Measurements from ENCODE around the gene PDZRN3. TPM values are rescaled to one million over a fixed set of nuclear protein-coding genes. Genes with fewer than 3 reads are reported as not detected.

Gene PDZRN3
- total RNA-seq, 2 experiments from 2014 or later = not detected

DNA sequence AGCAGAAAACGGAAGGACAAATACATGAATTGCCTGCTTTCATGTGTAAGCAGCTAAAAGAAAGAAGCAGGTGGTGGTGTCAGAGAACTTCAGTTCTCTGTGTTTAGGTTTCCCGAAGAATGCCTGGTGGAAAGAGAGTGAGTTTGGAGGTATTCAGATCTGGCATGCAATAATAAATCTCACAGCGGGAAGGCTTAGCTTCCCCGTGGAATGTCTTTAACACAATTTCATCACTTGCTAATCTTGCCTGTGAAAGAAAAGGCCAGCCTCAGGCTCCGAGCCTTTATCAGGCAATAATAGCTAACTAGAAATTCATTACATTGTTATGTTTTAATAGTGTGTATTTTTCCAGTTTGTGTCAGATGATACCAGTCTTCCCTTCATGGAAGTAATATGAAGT, 220.3 kb downstream of the PDZRN3 start:
- no peaks in the 10 kb centered on the region for H3K4me1 Mint-ChIP-seq (ENCODE audit: low read depth)
- no peaks in the 10 kb centered on the region for H3K27me3 Mint-ChIP-seq
- no peak for ATAC-seq
- no peak for DNase-seq
- H3K4me3 Mint-ChIP-seq = no peak overlapping the region
- H3K36me3 Mint-ChIP-seq (ENCODE audit: low read depth) = no peaks in the 10 kb centered on the region
- H3K27ac Mint-ChIP-seq = no peak overlapping the region
- no peaks in the 10 kb centered on the region for H3K9me3 Mint-ChIP-seq
- TF ChIP-seq, protein P1, sequence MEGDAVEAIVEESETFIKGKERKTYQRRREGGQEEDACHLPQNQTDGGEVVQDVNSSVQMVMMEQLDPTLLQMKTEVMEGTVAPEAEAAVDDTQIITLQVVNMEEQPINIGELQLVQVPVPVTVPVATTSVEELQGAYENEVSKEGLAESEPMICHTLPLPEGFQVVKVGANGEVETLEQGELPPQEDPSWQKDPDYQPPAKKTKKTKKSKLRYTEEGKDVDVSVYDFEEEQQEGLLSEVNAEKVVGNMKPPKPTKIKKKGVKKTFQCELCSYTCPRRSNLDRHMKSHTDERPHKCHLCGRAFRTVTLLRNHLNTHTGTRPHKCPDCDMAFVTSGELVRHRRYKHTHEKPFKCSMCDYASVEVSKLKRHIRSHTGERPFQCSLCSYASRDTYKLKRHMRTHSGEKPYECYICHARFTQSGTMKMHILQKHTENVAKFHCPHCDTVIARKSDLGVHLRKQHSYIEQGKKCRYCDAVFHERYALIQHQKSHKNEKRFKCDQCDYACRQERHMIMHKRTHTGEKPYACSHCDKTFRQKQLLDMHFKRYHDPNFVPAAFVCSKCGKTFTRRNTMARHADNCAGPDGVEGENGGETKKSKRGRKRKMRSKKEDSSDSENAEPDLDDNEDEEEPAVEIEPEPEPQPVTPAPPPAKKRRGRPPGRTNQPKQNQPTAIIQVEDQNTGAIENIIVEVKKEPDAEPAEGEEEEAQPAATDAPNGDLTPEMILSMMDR (IDR thresholded peaks at IDR 0.05) = no peak
- ChIA-PET POLR2A (no interaction called here), CTCF (no interaction called here)
- intact Hi-C loops (cut with micrococcal nuclease) = no loop called here

DNA sequence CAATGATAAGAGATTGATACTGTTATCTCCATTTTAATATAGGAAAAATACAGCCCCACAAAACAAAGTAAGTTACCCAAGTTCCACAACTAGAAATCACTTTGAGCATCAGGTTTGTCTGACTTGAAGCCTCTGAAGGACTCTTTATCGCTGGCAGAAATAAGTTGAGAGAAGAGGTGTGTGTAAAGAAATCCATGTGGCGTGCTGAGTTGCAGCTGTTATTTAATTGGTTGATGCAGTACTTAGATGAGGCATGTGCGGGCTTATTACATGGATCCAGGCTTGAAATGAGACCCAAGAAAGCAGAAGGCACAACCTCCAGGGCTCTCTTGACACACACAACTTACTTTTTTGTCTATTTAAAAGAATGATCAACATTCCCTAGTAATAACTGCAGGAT, 221.3 kb downstream of the PDZRN3 start:
- DNase-seq (no peak), ATAC-seq (no peak)
- no peak overlapping the region for H3K4me3 Mint-ChIP-seq
- H3K4me1 Mint-ChIP-seq (ENCODE audit: low read depth) = no peaks in the 10 kb centered on the region
- TF ChIP-seq, protein P1 (IDR thresholded peaks at IDR 0.05) = no peak
- H3K9me3 Mint-ChIP-seq = no peaks in the 10 kb centered on the region
- no peaks in the 10 kb centered on the region for H3K27me3 Mint-ChIP-seq
- ChIA-PET CTCF (no interaction called here), POLR2A (no interaction called here)
- intact Hi-C loops (cut with micrococcal nuclease) = no loop called here
- H3K36me3 Mint-ChIP-seq (ENCODE audit: low read depth) = no peaks in the 10 kb centered on the region
- H3K27ac Mint-ChIP-seq = no peak overlapping the region

DNA sequence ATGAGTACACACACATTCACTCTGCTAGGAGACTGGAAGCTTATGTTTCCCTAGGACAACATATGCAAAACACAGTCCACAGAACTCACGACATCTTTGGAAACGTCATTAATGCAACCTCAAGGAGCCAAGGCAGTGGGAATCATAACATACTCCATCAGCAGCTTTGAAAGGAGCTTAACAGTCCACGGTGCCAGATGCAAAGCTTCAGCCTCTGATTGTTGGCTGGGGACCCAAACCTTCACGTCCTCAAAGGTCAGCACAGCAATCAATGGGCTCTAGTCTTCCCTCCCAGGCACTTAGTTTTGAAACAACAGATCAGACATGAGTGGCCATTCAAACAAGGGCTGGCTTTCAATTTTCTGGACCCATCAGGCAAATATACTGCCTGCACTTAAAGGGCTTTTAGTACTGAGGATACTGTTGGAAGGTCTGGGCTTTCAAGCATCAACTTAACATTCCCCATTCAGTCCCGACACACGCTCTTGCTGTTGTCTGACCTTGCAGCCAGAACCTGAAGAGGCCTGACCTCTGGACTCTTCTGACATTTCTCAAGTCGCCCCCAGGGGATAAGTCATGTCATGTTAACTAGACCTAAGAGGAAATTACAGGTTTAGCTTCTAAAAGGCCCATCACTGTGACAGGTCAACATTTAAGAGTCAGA, 223.0 kb downstream of the PDZRN3 start:
- TF ChIP-seq, protein P1 (IDR thresholded peaks at IDR 0.05) = no peak
- Mint-ChIP-seq H3K4me3 (no peak overlapping the region), H3K27me3 (no peaks in the 10 kb centered on the region), H3K9me3 (no peaks in the 10 kb centered on the region), H3K36me3 (ENCODE audit: low read depth) (no peaks in the 10 kb centered on the region), H3K27ac (no peak overlapping the region), H3K4me1 (ENCODE audit: low read depth) (no peaks in the 10 kb centered on the region)
- intact Hi-C loops (cut with micrococcal nuclease) = no loop called here
- ChIA-PET POLR2A (no interaction called here), CTCF (interaction anchor here (1.0 kb wide), 1 partner anchor 300 kb away, joined by 3 read pairs; no protein-coding TSS in a partner anchor)
- DNase-seq = no peak
- no peak for ATAC-seq

DNA sequence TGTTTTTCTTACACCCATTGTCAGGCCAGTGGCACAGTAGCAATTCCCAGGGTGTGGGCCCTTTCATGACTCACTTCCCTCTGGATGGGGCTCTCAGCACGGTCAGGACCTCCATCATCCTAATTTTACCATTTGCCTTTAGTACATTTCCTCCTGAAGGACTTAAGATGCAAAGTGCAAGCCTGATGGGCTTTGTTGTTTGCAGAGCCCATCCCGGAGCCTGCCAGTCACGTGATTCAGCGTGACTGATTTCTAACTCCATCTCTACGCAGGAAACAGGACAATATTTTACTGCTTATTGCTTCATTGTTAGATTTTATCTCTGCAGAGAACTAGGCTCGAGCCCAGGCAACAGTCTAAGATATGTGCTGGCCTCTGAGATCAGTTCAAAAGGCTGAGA, 223.7 kb downstream of the PDZRN3 start:
- no peaks in the 10 kb centered on the region for H3K4me1 Mint-ChIP-seq (ENCODE audit: low read depth)
- H3K27ac Mint-ChIP-seq = no peak overlapping the region
- H3K36me3 Mint-ChIP-seq (ENCODE audit: low read depth) = no peaks in the 10 kb centered on the region
- intact Hi-C loops (cut with micrococcal nuclease) = no loop called here
- ATAC-seq (no peak), DNase-seq (no peak)
- no peaks in the 10 kb centered on the region for H3K9me3 Mint-ChIP-seq
- H3K27me3 Mint-ChIP-seq = no peaks in the 10 kb centered on the region
- CTCF ChIA-PET = no interaction called here
- TF ChIP-seq, protein P1 (IDR thresholded peaks at IDR 0.05) = no peak
- no peak overlapping the region for H3K4me3 Mint-ChIP-seq
- POLR2A ChIA-PET = no interaction called here

DNA sequence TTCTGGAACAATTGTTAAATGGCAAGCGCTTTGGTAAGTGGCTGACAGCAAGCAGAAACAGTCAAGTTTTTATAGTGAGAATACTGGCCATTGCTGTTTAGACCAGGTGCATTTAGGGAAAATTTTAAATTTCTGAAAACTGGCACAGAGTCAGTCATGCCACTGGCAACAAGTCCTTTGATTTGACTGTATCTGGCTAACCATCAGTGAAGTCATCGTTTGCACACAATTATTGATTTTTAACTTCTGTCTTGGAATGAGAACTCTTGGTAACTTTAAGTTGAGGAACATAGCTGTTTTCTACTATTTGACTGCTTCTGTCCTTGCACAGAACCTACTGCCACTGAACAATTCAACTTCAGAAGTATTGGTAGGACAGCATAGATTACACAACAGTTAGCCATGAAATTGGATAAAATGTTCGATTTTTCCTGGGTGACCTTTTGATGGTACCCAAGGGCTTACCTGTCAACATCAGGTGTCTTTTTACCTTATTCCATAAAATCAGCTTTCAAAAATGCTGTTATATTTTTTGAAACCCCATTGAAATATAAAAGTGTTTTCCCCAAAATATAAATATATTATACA, 225.0 kb downstream of the PDZRN3 start:
- POLR2A ChIA-PET = no interaction called here
- intact Hi-C loops (cut with micrococcal nuclease) = no loop called here
- Mint-ChIP-seq H3K9me3 (no peaks in the 10 kb centered on the region), H3K27me3 (no peaks in the 10 kb centered on the region), H3K4me3 (no peak overlapping the region), H3K36me3 (ENCODE audit: low read depth) (no peaks in the 10 kb centered on the region), H3K4me1 (ENCODE audit: low read depth) (no peaks in the 10 kb centered on the region), H3K27ac (no peak overlapping the region)
- CTCF ChIA-PET = no interaction called here
- no peak for DNase-seq
- no peak for ATAC-seq
- TF ChIP-seq, protein P1 (IDR thresholded peaks at IDR 0.05) = no peak

Measured in activated CD8-positive, alpha-beta T cell treated with anti-CD3 and anti-CD28 coated beads for 36 hours (primary cell).